ENCODE results near the gene XNDC1N.

Gene XNDC1N

GRCh38 chr11:71951741-71952310 lies 23.4 kb upstream of the XNDC1N start:
- no peak overlapping the region for H2AFZ ChIP-seq
- no peaks in the 10 kb centered on the region for H3K27me3 ChIP-seq (ENCODE audit: control insufficient read depth, insufficient read depth, low read length)
- H3K36me3 ChIP-seq (ENCODE audit: control insufficient read depth, insufficient read depth, low read length), result no peaks in the 10 kb centered on the region
- H3K4me3 ChIP-seq (ENCODE audit: low read depth, low read length), result no peak overlapping the region
- no peak overlapping the region for H3K9ac ChIP-seq
- no peak overlapping the region for H3K4me2 ChIP-seq (ENCODE audit: low read length)
- TF ChIP-seq CTCF (IDR thresholded peaks at IDR 0.05), result no peak
- no peaks in the 10 kb centered on the region for H3K9me3 ChIP-seq (ENCODE audit: control insufficient read depth, low read length)
- no peaks in the 10 kb centered on the region for H3K4me1 ChIP-seq
- H3K27ac ChIP-seq, result no peak overlapping the region
- H3K79me2 ChIP-seq, result peaks cover 20% of the 10 kb centered on the region

- no peak for TF ChIP-seq CTCF (IDR thresholded peaks at IDR 0.05)
- no peaks in the 10 kb centered on the region for H3K36me3 ChIP-seq (ENCODE audit: control insufficient read depth, insufficient read depth, low read length)
- no peaks in the 10 kb centered on the region for H3K27me3 ChIP-seq (ENCODE audit: control insufficient read depth, insufficient read depth, low read length)
- no peaks in the 10 kb centered on the region for H3K4me1 ChIP-seq
- H2AFZ ChIP-seq, result no peak overlapping the region
- H3K27ac ChIP-seq, result no peak overlapping the region
- H3K4me2 ChIP-seq (ENCODE audit: low read length), result no peak overlapping the region
- H3K9me3 ChIP-seq (ENCODE audit: control insufficient read depth, low read length), result no peaks in the 10 kb centered on the region
- H3K4me3 ChIP-seq (ENCODE audit: low read depth, low read length), result no peak overlapping the region
- H3K79me2 ChIP-seq, result peaks cover 26% of the 10 kb centered on the region
- H3K9ac ChIP-seq, result no peak overlapping the region
These were observed 20.6 kb upstream of the XNDC1N start for GRCh38 chr11:71949034-71949433.

GRCh38 chr11:71948314-71949027 lies 20.1 kb upstream of the XNDC1N start:
- Histone ChIP-seq H3K4me2 (ENCODE audit: low read length) (no peak overlapping the region), H3K9ac (no peak overlapping the region), H3K9me3 (ENCODE audit: control insufficient read depth, low read length) (no peaks in the 10 kb centered on the region), H3K79me2 (peaks cover 26% of the 10 kb centered on the region), H3K36me3 (ENCODE audit: control insufficient read depth, insufficient read depth, low read length) (no peaks in the 10 kb centered on the region), H3K4me1 (no peaks in the 10 kb centered on the region), H3K27ac (no peak overlapping the region), H2AFZ (no peak overlapping the region), H3K4me3 (ENCODE audit: low read depth, low read length) (no peak overlapping the region), H3K27me3 (ENCODE audit: control insufficient read depth, insufficient read depth, low read length) (no peaks in the 10 kb centered on the region)
- no peak for TF ChIP-seq CTCF (IDR thresholded peaks at IDR 0.05)

GRCh38 chr11:71947498-71947897 lies 19.1 kb upstream of the XNDC1N start:
- H3K4me1 ChIP-seq, result no peaks in the 10 kb centered on the region
- H3K9me3 ChIP-seq (ENCODE audit: control insufficient read depth, low read length), result no peaks in the 10 kb centered on the region
- no peaks in the 10 kb centered on the region for H3K36me3 ChIP-seq (ENCODE audit: control insufficient read depth, insufficient read depth, low read length)
- H3K27ac ChIP-seq, result no peak overlapping the region
- H3K79me2 ChIP-seq, result peaks cover 26% of the 10 kb centered on the region
- H3K4me2 ChIP-seq (ENCODE audit: low read length), result no peak overlapping the region
- no peak overlapping the region for H3K9ac ChIP-seq
- TF ChIP-seq CTCF (IDR thresholded peaks at IDR 0.05), result no peak
- no peaks in the 10 kb centered on the region for H3K27me3 ChIP-seq (ENCODE audit: control insufficient read depth, insufficient read depth, low read length)
- H2AFZ ChIP-seq, result no peak overlapping the region
- H3K4me3 ChIP-seq (ENCODE audit: low read depth, low read length), result no peak overlapping the region

- H3K4me1 ChIP-seq, result no peaks in the 10 kb centered on the region
- no peak overlapping the region for H3K9ac ChIP-seq
These were observed 17.8 kb upstream of the XNDC1N start for GRCh38 chr11:71946144-71946571.

More at GRCh38 chr11:71946144-71946571, 17.8 kb upstream of the XNDC1N start:
- no peaks in the 10 kb centered on the region for H3K36me3 ChIP-seq (ENCODE audit: control insufficient read depth, insufficient read depth, low read length)
- H3K9me3 ChIP-seq (ENCODE audit: control insufficient read depth, low read length), result no peaks in the 10 kb centered on the region
- H3K4me2 ChIP-seq (ENCODE audit: low read length), result no peak overlapping the region
- H2AFZ ChIP-seq, result no peak overlapping the region
- no peak overlapping the region for H3K4me3 ChIP-seq (ENCODE audit: low read depth, low read length)
- no peaks in the 10 kb centered on the region for H3K27me3 ChIP-seq (ENCODE audit: control insufficient read depth, insufficient read depth, low read length)
- TF ChIP-seq CTCF (IDR thresholded peaks at IDR 0.05), result no peak
- H3K79me2 ChIP-seq, result peaks cover 24% of the 10 kb centered on the region
- no peak overlapping the region for H3K27ac ChIP-seq
